Right forelimb (tissue), 1 donor: ENCODE data around the gene ZNF25.
"Not testable (repeated sequence)": the region's sequence is repeated elsewhere in the genome, so short reads cannot be mapped to it uniquely, and the experiment has no call there.

Experiments
- DNase-seq: peaks from one replicate; pipeline ENCODE4 v3.0.0-alpha.2; 2018

Gene ZNF25

GRCh38 chr10:37937864-37938263 lies 38.6 kb downstream of the ZNF25 start:
- DNase-seq = no peak

- DNase-seq = no peak
These were observed 41.7 kb downstream of the ZNF25 start for GRCh38 chr10:37934791-37935190.

GRCh38 chr10:37930423-37930822 lies 46.0 kb downstream of the ZNF25 start:
- DNase-seq = no peak

- not testable (repeated sequence) for DNase-seq
These were observed 68.3 kb downstream of the ZNF25 start for GRCh38 chr10:37908165-37908564.

GRCh38 chr10:37906382-37906781 lies 70.1 kb downstream of the ZNF25 start:
- DNase-seq = no peak
